Measurements from ENCODE around the gene LPP. TPM values are rescaled to one million over a fixed set of nuclear protein-coding genes. Genes with fewer than 3 reads are reported as not detected.

LPP gene
- total and polyA plus RNA-seq, 4 donors = 11.1 to 219 (median 66.5) TPM

GRCh38 chr3:188262913-188263683 lies 109.1 kb downstream of the LPP start:
- Histone ChIP-seq H3K27me3 (ENCODE audit: control insufficient read depth in 3 of 3, insufficient read depth in 3 of 3, low read length in 2 of 3) (no peaks in the 10 kb centered on the region), H3K9ac (ENCODE audit: insufficient read depth in 1 of 2, low read length in 2 of 2) (no peak overlapping the region), H3K36me3 (ENCODE audit: control insufficient read depth in 4 of 4, insufficient read depth in 4 of 4, low read length in 4 of 4) (no peaks in the 10 kb centered on the region), H3K27ac (ENCODE audit: low read depth in 1 of 2, low read length in 1 of 2) (peak overlapping the region in 1 of 2 donors; percentile 90), H3K4me1 (ENCODE audit: control insufficient read depth in 5 of 5, insufficient read depth in 5 of 5, low read length in 5 of 5) (peaks cover 12 to 52% (median 18%) of the 10 kb centered on the region in 5 donors), H3K4me3 (no peak overlapping the region), H3K9me3 (ENCODE audit: control insufficient read depth in 4 of 4, insufficient read depth in 3 of 4, low read length in 3 of 4) (no peaks in the 10 kb centered on the region)
- ATAC-seq (ENCODE audit: insufficient read depth, low FRiP score) (no peak), DNase-seq (peak in 1 of 3 donors; percentile 37)
- 73 to 84% methylated on average over 8 of the region's 8 CpGs for WGBS, 2 donors
- no peak for TF ChIP-seq CTCF (IDR thresholded peaks at IDR 0.05; ENCODE audit: control extremely low read depth, extremely low read depth)

- 56 to 71% methylated on average over 7 of the region's 7 CpGs for WGBS, 2 donors
- DNase-seq (no peak), ATAC-seq (ENCODE audit: insufficient read depth, low FRiP score) (no peak)
- H3K9me3 ChIP-seq (ENCODE audit: control insufficient read depth in 4 of 4, insufficient read depth in 3 of 4, low read length in 3 of 4) = no peaks in the 10 kb centered on the region
- H3K36me3 ChIP-seq (ENCODE audit: control insufficient read depth in 4 of 4, insufficient read depth in 4 of 4, low read length in 4 of 4) = no peaks in the 10 kb centered on the region
- peak overlapping the region in 1 of 2 donors; percentile 4 for H3K9ac ChIP-seq (ENCODE audit: insufficient read depth in 1 of 2, low read length in 2 of 2)
- peaks cover 12 to 48% (median 18%) of the 10 kb centered on the region in 5 donors for H3K4me1 ChIP-seq (ENCODE audit: control insufficient read depth in 5 of 5, insufficient read depth in 5 of 5, low read length in 5 of 5)
- H3K27ac ChIP-seq (ENCODE audit: low read depth in 1 of 2, low read length in 1 of 2) = peak overlapping the region; percentile 62 to 90
- H3K4me3 ChIP-seq = no peak overlapping the region
- H3K27me3 ChIP-seq (ENCODE audit: control insufficient read depth in 3 of 3, insufficient read depth in 3 of 3, low read length in 2 of 3) = no peaks in the 10 kb centered on the region
- no peak for TF ChIP-seq CTCF (IDR thresholded peaks at IDR 0.05; ENCODE audit: control extremely low read depth, extremely low read depth)
Measured at GRCh38 chr3:188264226-188265207, 110.6 kb downstream of the LPP start.

GRCh38 chr3:188266562-188267274 lies 112.8 kb downstream of the LPP start:
- peak overlapping the region; percentile 90 to 92 for H3K27ac ChIP-seq (ENCODE audit: low read depth in 1 of 2, low read length in 1 of 2)
- 65 to 86% methylated on average over 10 of the region's 10 CpGs for WGBS, 2 donors
- H3K36me3 ChIP-seq (ENCODE audit: control insufficient read depth in 4 of 4, insufficient read depth in 4 of 4, low read length in 4 of 4) = no peaks in the 10 kb centered on the region
- no peak for TF ChIP-seq CTCF (IDR thresholded peaks at IDR 0.05; ENCODE audit: control extremely low read depth, extremely low read depth)
- DNase-seq (peak; percentile 34 to 56 (median 41)), ATAC-seq (ENCODE audit: insufficient read depth, low FRiP score) (peak; percentile 63)
- H3K4me1 ChIP-seq (ENCODE audit: control insufficient read depth in 5 of 5, insufficient read depth in 5 of 5, low read length in 5 of 5) = peaks cover 16 to 57% (median 18%) of the 10 kb centered on the region in 5 donors
- H3K9me3 ChIP-seq (ENCODE audit: control insufficient read depth in 4 of 4, insufficient read depth in 3 of 4, low read length in 3 of 4) = no peaks in the 10 kb centered on the region
- no peak overlapping the region for H3K4me3 ChIP-seq
- H3K27me3 ChIP-seq (ENCODE audit: control insufficient read depth in 3 of 3, insufficient read depth in 3 of 3, low read length in 2 of 3) = no peaks in the 10 kb centered on the region
- peak overlapping the region in 1 of 2 donors; percentile 43 for H3K9ac ChIP-seq (ENCODE audit: insufficient read depth in 1 of 2, low read length in 2 of 2)
